Bronchial epithelial cell (primary cell): ENCODE data around the gene MRPL38. TPM values are rescaled to one million over a fixed set of nuclear protein-coding genes. Genes with fewer than 3 reads are reported as not detected.

Experiments used
- DNase-seq: peaks from one replicate; pipeline ENCODE4 v3.0.0-alpha.2; 2010; ENCODE audit warnings: low read depth
- FAIRE-seq: peaks from 2 replicates; lab custom pipeline; 2011; peaks lifted over from hg19 to GRCh38; lab: Jason Lieb, UNC
- H3K27me3 ChIP-seq: 2 replicates; pipeline ENCODE4 v1.5.1; 2011; ENCODE audit warnings: low read length; ENCODE audit not compliant: control insufficient read depth, insufficient read depth
- H3K36me3 ChIP-seq: 2 replicates; pipeline ENCODE4 v1.5.1; 2011; ENCODE audit warnings: low read length; ENCODE audit not compliant: control insufficient read depth, insufficient read depth
- H3K4me3 ChIP-seq: 2 replicates; pipeline ENCODE4 v1.5.1; 2011; ENCODE audit warnings: mild to moderate bottlenecking, low read depth, low read length, control low read depth
- total RNA-seq: library from RNA; depleted of rRNA; stranded (reverse); fragments of >200 nt; gene quantifications from 2 replicates; pipeline ENCODE4 v1.2.1, GENCODE V29; 2014
- TF ChIP-seq, protein P1 (sequence below): IDR thresholded peaks from 2 replicates; pipeline ENCODE4 v1.5.1; 2011; ENCODE audit warnings: mild to moderate bottlenecking, moderate library complexity, low read length, control low read depth, inconsistent platforms; ENCODE audit not compliant: insufficient read depth, severe bottlenecking

Gene MRPL38
- total RNA-seq, 1 donor from 2014 or later = 27.4 TPM

DNA sequence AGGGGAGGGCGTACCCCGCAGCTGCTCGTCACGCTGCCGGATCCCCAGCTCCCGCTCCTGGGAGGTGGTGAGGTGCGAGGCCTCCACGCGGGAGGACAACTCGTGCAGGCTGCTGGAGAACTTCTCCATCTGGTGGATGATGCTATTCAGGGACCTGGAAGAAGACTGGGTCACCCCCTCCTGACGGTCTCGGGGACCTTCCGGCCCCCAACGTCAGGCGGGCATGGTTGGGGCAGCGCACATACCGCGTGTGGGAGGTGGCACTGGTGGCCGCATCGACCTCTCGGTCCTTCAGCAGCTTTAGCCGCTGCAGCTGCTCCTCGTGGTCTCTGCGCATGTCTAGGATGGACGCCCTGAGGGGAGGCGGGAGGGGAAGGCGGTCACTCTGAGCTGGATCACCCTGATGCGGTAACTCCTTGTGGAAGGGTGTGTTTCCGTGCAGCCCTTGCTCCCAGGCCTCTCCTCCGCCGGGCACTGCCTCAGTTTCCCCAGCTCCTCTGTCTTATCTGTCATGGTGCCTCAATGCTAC, 13.3 kb upstream of the MRPL38 start:
- Histone ChIP-seq H3K4me3 (no peak overlapping the region), H3K36me3 (peaks cover 5% of the 10 kb centered on the region), H3K27me3 (no peaks in the 10 kb centered on the region)
- FAIRE-seq = no peak
- no peak for DNase-seq
- TF ChIP-seq, protein P1, sequence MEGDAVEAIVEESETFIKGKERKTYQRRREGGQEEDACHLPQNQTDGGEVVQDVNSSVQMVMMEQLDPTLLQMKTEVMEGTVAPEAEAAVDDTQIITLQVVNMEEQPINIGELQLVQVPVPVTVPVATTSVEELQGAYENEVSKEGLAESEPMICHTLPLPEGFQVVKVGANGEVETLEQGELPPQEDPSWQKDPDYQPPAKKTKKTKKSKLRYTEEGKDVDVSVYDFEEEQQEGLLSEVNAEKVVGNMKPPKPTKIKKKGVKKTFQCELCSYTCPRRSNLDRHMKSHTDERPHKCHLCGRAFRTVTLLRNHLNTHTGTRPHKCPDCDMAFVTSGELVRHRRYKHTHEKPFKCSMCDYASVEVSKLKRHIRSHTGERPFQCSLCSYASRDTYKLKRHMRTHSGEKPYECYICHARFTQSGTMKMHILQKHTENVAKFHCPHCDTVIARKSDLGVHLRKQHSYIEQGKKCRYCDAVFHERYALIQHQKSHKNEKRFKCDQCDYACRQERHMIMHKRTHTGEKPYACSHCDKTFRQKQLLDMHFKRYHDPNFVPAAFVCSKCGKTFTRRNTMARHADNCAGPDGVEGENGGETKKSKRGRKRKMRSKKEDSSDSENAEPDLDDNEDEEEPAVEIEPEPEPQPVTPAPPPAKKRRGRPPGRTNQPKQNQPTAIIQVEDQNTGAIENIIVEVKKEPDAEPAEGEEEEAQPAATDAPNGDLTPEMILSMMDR = no peak

DNA sequence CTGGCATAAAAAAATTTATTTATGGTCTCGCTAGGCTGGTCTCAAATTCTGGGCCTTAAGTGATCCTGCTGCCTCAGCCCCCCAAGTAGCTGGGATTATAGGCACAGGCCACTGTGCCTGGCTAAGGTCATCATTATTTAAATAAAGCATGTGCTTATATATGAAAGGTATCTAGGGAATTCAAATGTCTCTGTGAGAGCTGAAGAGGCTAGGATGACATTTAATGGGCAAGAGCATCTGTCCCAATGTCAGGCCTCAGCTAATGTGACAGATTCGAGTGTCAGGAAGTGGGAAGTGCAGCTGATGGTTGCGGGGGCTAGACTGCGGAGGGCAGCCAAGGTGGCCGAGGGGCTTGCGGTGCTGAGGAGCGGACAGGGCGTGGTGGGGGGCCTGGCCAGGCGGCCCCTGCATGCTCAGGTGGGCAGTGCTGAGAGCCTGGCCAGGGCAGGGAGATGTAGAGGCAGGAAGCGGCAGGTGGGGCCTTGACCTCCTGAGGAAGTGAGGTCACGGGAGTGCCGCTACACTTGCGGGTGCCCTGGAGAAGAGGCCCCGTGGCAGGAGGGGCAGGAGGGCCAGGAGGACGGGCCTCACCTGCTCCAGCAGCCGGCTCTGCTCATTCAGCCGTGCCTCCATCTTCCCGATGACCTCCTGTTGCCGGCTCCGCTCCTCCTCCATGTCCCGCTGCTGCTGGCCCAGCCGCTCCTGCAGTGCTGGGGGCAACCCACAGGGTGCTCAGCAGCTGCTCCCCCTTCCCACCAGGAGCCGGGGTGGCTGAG, 12.6 kb upstream of the MRPL38 start:
- H3K27me3 ChIP-seq = no peaks in the 10 kb centered on the region
- peaks cover 5% of the 10 kb centered on the region for H3K36me3 ChIP-seq
- H3K4me3 ChIP-seq = no peak overlapping the region
- FAIRE-seq = no peak
- no peak for DNase-seq
- TF ChIP-seq, protein P1 = no peak

DNA sequence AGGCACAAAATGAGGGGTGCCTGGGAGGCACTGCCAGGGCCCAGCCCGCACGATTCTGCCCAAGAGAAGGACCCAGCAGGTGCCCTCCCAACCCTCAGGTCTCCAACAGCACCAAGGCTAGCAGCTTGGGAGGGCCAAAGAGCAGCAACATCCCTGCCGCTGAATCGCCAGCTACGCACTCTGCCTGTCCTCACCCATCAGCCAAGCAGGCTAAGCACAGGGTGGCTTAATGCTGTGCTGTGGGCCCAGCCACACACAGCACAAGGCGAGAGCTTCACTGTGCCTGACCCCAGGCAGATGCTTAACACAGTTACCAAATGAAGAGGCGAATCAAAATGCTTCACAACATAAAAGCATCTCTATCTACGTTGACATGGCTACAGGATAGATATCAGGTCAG, 10.6 kb upstream of the MRPL38 start:
- TF ChIP-seq, protein P1 = no peak
- no peak for FAIRE-seq

DNA sequence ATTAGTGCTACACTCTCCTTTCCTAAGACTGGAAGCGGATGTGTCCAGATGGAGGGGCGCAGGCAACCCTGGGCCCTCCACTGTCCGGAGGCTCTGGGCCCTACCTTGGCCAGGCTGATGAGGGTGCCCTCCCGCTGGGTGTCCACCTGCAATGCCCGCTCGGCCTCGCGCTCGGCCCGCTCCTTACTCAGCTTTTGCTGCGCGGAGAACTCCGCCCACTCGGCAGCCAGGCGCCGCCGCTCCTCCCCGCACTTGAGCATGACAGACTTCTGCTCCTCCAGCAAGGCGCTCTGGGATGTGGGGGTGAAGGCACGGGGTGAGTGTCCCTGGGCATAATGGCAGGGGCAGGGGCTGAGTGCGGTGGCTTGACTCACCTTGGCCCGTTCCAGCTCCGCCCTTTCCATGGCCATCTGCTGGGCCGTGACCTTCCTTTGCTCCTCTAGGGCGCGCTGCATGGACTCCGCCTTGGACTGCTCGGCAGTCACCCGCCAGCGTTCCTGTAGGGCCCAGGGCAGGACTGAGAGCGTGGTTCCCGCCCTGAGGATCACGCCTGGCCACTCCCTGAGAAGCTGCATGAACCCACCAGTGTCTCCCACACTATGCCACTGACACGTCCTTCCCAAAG, 10.1 kb upstream of the MRPL38 start:
- DNase-seq (no peak), FAIRE-seq (no peak)
- Histone ChIP-seq H3K4me3 (no peak overlapping the region), H3K27me3 (no peaks in the 10 kb centered on the region), H3K36me3 (peaks cover 4% of the 10 kb centered on the region)
- TF ChIP-seq, protein P1 = no peak

More for the DNA sequence above, 10.6 kb upstream of the MRPL38 start:
- no peak for DNase-seq
- no peak overlapping the region for H3K4me3 ChIP-seq
- H3K27me3 ChIP-seq = no peaks in the 10 kb centered on the region
- H3K36me3 ChIP-seq = peaks cover 5% of the 10 kb centered on the region

DNA sequence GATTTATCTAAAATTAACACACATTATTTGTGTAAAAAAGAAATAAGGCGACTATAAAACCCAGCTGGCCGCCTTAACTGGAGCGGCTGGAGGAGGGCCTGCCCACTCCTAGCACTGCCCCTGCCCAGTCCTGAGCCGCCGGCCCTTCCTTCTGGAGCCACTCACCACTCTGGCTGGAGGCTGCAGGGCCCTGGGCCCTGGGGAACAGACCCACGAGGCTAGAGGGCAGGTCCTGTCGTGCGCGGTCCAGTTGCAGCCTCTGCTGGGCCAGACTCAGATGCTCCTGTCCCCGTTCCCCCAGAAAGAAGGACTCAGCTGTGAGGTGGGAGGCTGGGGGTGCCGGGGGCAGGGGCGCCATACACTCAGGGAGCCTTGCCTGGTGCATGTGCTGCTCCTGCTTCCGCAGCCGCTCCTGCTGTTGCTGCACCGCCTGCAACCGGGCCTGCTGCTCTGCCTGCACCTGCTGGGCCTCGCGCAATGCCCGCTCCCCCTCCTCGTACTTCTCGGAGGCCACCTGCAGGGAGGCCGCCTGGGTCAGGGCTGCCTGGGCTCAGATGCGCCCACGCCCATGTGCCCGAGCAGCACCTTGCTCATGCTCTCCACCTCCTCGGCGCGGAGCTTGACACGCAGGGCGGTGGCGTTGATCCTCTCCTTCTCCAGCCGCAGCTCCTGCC, 9.0 kb upstream of the MRPL38 start:
- Histone ChIP-seq H3K27me3 (no peaks in the 10 kb centered on the region), H3K4me3 (no peak overlapping the region), H3K36me3 (peaks cover 4% of the 10 kb centered on the region)
- no peak for FAIRE-seq
- no peak for DNase-seq
- TF ChIP-seq, protein P1 = no peak
